RWPE1 (cell line): Measurements from ENCODE around the gene ZNF680.

Source experiments
- CTCF ChIA-PET: fragments of 350-600 bp; sonication (Branson Sonifier 250); formaldehyde crosslinking; extraction: SDS; loops from one replicate; lab custom pipeline; 2021; lab: Yijun Ruan, JAX
- POLR2A ChIA-PET: fragments of 400-600 bp; formaldehyde crosslinking; extraction: SDS; loops from one replicate; lab custom pipeline; 2020; ENCODE audit warnings: antibody characterized with exemption; ENCODE audit not compliant: low non-redundant PET; lab: Yijun Ruan, JAX
- DNase-seq: peaks from one replicate; pipeline ENCODE4 v3.0.0; 2012; ENCODE audit warnings: low spot score
- H3K27ac ChIP-seq: fragments of 450-650 bp; 2 replicates; pipeline ENCODE4 v1.5.1; 2017
- CTCF ChIP-seq: fragments of 450-650 bp; conservative IDR thresholded peaks from 2 replicates; pipeline ENCODE4 v1.5.1; 2017; ENCODE audit warnings: low read depth, mild to moderate bottlenecking

The ZNF680 gene

DNA sequence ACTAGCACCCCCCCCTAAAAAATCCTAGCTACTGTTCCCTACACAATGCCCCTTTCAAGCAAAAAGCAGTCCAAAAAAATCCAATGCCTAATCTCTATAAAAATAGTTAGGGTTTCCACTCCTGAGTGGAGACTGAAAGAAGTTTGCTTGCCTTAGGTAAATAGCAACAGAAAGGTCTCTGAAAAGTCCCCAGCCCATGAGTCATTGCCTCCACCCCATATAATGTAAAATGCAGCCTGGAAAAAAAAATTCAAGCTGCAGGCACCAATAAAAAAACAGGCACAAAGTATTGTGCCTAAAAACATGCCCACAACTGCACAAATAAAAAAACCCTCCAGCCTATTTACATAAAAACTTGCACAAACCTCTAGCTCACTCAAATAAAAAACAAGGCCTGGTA, 47.5 kb downstream of the ZNF680 start:
- DNase-seq: peak; percentile 3

DNA sequence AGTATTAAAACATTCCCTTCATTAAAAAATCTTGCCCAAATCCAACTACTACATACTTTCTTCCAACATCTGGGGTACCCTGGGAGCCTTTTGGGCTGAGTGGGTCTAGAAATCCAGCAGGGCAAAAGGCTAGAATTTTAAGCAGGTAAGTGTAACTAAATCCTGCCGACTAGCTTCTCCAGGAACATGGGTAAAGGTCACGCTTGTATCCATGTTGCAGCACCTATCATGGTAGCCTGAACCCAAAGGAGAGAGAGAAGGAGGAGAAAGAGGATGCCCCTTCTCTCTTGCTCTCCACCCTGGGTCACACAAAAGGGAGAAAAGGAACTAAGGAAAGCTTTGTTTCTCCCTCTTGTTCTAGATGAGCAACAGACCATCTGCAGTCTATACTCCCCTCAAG, 53.3 kb downstream of the ZNF680 start:
- no peak overlapping the region for H3K27ac ChIP-seq
- DNase-seq: no peak
- CTCF ChIA-PET: no interaction called here
- POLR2A ChIA-PET: interaction anchor here (0.6 kb wide), 1 partner anchor 30 kb away, joined by 6 read pairs; no protein-coding TSS in a partner anchor
- TF ChIP-seq CTCF: no peak

More for the DNA sequence above, 47.5 kb downstream of the ZNF680 start:
- H3K27ac ChIP-seq: no peak overlapping the region
- TF ChIP-seq CTCF: no peak
- POLR2A ChIA-PET: no interaction called here
- CTCF ChIA-PET: interaction anchor here (0.5 to 0.7 kb wide), 2 partner anchors 75 to 859 kb away, joined by 4 read pairs; no protein-coding TSS in a partner anchor

DNA sequence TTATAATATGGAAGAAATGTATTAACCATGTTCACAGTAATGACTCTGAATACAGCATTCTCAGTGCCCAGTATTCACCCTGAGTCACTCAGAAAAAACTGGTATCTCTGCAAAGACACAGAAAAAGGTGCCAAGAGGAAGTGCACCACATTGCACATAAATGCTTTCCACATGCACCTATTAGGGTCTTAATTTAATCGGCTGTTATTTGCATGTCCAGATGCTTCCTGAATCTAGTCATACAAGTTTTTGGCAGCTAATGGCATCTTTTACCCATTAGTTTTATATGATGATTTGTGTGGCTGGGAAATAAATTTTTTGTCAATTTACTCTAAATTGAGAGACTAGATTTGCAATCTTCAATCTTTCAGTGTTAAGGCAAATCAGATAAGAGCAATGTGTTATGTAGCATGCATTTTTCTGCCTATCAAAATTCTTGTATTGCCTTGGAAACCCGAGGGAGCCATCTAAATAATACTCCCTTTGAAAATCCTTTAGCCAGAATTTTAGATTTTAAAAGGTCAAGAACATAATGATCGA, 58.2 kb downstream of the ZNF680 start:
- H3K27ac ChIP-seq: no peak overlapping the region
- no peak for DNase-seq
- POLR2A ChIA-PET: no interaction called here
- TF ChIP-seq CTCF: no peak
- CTCF ChIA-PET: no interaction called here

DNA sequence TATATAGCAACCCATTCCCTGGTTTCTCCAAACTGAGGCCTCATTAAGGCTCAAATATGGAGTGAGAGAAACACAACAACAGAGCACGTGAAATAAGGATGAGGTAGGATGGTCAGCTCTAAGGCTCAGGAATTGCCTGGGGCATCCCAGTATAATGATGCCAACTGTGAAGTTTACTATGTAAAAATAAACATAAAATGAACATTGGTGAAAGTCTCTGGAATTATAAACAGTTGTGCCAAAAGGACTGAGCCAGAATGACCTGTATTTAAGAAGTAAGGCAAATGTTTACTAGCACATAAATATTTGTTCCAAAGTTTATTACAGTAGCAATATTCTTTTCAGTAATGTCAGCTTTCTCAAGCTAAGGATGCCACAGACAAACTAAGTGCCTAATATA, 64.6 kb downstream of the ZNF680 start:
- TF ChIP-seq CTCF: no peak
- ChIA-PET CTCF (no interaction called here), POLR2A (no interaction called here)
- no peak overlapping the region for H3K27ac ChIP-seq
- no peak for DNase-seq

- POLR2A ChIA-PET: no interaction called here
- CTCF ChIA-PET: no interaction called here
- no peak overlapping the region for H3K27ac ChIP-seq
- TF ChIP-seq CTCF: no peak
- no peak for DNase-seq
Observed at GRCh38 chr7:64494912-64495461, 67.9 kb downstream of the ZNF680 start.

GRCh38 chr7:64485623-64486022, 77.2 kb downstream of the ZNF680 start:
- TF ChIP-seq CTCF: no peak
- no peak overlapping the region for H3K27ac ChIP-seq
- DNase-seq: no peak
- CTCF ChIA-PET: interaction anchor here (0.7 kb wide), 1 partner anchor 78 kb away, joined by 5 read pairs; no protein-coding TSS in a partner anchor
- POLR2A ChIA-PET: no interaction called here
